Adipose tissue (tissue), 3 donors: Measurements from ENCODE around the gene ARL10. TPM values are rescaled to one million over a fixed set of nuclear protein-coding genes. Genes with fewer than 3 reads are reported as not detected.
"Not testable (repeated sequence)": the region's sequence is repeated elsewhere in the genome, so short reads cannot be mapped to it uniquely, and the experiment has no call there.

Experiments
- H3K27ac ChIP-seq: one replicate; pipeline ENCODE4 v1.5.1; 2013; ENCODE audit warnings: low read depth, low read length
- WGBS, 3 donors: extraction: QIAGEN DNeasy Blood & Tissue Kit; methylation state at CpG; one replicate each; pipeline ENCODE4 v1.1.7; 2013; 5-methylcytosine and 5-hydroxymethylcytosine counted together
- polyA plus RNA-seq, 3 donors: library from polyadenylated mRNA; stranded (reverse); fragments of 200-250 nt; gene quantifications; one replicate each; pipeline ENCODE4 v1.2.3, GENCODE V29; 2013
- donor health status: healthy with polysubstance abuse.
- donor health status: Bipolar disorder and iron deficiency.
- donor health status: healthy.

Gene ARL10
- polyA plus RNA-seq, 3 donors = 0.99 to 3.1 (median 1.3) TPM

- WGBS, 3 donors = 90 to 92% (median 91%) methylated on average over 20 of the region's 20 CpGs
- no peak overlapping the region for H3K27ac ChIP-seq
Measured at GRCh38 chr5:176405656-176406435, 40.6 kb downstream of the ARL10 start.

DNA sequence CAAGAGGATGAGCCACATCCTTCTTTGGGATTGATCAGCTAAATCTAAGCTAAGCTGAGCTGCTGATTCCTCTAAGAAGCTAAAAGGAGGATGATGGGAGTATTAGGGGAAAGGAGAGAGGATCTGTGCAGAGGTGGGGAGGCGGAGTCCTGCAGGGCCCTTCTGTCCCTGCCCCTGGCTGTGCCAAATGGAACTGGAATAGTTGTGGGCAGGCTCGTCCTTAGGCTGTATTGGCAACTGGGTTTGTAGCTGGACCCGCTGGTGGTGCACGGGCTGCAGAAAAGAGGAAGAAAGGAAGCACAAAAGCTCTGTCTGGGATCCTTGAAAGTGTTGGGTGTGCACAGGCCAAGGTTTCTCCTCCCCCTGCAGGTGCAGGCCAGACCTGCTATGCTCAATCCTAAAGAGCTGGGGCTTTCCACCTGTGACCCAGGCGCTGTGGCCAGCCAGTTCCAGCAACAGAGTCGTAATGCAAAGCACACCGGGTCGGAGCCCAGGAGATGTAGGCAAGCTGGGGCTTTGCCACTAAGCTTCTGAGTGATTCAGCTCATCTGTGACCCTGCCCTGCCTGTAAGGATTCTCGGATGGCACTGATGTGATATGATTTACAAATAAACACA, 41.3 kb downstream of the ARL10 start:
- WGBS, 3 donors = 89% methylated on average over 9 of the region's 9 CpGs
- H3K27ac ChIP-seq = no peak overlapping the region

DNA sequence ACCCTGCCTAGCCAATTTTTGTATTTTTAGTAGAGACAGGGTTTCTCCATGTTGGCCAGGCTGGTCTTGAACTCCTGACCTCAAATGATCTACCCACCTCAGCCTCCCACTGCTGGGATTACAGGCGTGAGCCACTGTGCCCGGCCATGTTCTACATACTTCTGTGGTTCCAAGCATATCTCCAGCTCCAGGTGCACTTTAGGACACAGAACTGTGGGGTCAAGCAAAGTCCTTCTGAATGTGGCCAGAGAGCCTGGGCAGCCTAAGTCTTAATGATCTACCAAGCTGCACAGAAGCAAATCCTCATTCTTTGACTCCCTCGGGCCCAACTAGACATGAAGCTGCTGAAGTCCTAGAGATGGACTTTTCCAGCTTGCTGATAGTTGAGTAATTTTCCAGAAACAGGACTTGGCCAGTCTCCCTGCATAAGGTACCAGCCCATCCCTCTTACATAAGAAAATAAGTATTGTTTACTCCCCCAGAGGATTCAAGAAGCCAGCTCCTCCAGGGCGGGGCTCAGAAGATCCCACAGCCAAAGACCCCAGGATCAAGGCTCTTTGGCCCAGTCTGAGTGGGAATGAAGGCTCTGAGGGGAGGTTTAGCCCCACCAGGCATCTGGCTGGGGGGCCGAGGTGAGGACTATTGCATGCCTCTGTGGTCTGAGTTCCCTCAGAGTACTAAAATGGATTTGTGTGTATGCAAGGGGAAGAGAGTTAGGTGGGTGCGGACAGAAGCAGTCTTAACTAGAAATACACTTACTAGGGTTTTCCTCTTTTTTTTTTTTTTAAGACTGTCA, 42.4 kb downstream of the ARL10 start:
- WGBS, 3 donors = 55 to 88% (median 68%) methylated on average over 6 of the region's 6 CpGs
- no peak overlapping the region for H3K27ac ChIP-seq

GRCh38 chr5:176408252-176408573, 42.9 kb downstream of the ARL10 start:
- WGBS, 3 donors = 82 to 97% (median 84%) methylated on average over 9 to 10 of the region's 10 CpGs
- not testable (repeated sequence) for H3K27ac ChIP-seq

GRCh38 chr5:176408590-176408989, 43.3 kb downstream of the ARL10 start:
- WGBS, 3 donors = 91 to 94% (median 94%) methylated on average over 5 of the region's 5 CpGs
- no peak overlapping the region for H3K27ac ChIP-seq

DNA sequence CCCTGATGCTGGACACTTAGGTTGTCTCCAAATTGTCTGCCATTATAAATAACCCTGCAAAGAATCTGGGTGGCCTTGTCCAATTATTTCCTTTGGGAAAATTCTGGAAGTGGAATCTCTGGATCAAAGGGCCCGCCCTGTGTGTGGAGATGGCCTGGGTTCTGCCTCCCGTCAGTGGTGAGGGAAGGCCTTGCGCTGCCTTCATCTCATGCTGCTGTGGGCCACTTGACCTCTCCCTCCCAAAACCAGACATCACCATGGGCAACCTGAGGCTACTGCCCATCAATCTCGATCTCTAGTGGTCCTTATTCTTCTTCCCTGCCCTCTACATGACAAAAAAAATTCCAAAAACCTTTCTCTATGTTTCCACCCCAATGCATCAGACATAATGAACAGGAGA, 44.5 kb downstream of the ARL10 start:
- H3K27ac ChIP-seq = no peak overlapping the region
- WGBS, 3 donors = 89 to 94% (median 91%) methylated on average over 4 of the region's 4 CpGs

DNA sequence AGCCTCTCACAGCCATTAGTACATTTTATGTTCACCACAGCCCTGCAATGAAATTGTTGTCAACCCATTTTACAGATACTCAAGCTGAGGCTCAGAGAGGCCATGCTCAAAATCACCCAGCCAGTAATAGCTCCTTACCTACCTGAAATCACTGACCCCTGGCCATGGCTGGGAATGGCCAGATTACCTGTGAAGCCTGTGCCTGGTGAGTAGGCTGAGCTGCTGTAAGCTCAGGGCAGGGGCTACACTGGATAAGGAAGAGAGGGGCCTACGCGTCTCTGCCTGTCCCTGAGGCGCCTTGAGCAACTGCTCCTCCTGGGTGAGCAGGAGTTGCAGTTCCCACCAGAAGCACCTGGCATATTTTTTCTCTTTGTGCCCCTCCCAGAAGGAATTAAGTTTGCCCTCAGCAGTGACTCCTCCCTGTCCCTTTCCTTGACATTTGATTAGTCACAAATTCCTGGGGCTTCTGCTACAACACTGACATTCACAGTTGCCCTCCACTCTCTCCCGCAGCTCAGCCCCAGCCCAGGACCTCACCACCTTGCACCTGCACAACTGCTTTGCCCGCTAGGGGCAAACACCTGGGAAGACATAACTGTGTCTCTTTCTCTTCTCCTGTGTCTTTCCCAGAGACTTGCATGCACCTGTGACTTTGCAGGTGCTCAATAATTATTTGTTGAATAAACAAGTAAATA, 45.3 kb downstream of the ARL10 start:
- 89 to 93% (median 91%) methylated on average over 4 to 5 of the region's 5 CpGs for WGBS, 3 donors
- no peak overlapping the region for H3K27ac ChIP-seq

DNA sequence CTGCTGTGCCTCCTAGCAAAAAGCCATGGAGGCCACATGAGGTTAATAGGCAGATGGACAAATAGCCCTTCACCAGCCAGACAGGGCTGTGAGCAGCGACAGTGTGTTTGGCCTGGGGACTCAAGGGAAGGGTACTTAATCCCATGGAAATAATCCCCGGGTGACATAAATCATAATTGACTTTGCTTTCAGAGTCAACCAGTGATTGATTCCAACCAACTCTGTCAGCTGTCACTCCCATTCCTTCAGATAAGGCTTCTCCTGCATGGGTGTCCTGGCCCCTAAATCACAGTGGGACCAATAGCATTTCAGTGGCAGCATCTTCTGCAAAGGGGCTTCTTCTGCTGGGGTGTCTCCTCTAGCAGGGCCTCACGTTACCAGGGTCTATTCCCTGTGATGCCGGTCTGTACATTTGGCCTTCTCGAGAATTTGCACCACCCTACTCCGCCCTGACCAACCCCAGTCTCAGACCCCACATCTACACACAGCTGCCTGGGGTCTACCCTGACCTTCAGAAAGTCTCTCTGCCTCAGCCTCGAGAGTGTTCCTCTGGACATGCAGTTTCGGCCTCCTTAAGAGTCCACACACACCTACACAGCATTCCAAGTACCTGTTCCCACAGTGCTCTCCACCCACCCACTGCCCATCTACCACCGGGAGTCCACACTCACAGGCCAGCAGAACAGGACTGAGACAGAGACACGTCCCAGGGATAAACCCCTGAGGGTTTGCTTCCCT, 47.4 kb downstream of the ARL10 start:
- H3K27ac ChIP-seq = no peak overlapping the region
- 76 to 84% (median 84%) methylated on average over 10 of the region's 10 CpGs for WGBS, 3 donors

- WGBS, 3 donors = 55 to 82% (median 78%) methylated on average over 2 of the region's 2 CpGs
- H3K27ac ChIP-seq = no peak overlapping the region
Measured at GRCh38 chr5:176413255-176413565, 47.9 kb downstream of the ARL10 start.

DNA sequence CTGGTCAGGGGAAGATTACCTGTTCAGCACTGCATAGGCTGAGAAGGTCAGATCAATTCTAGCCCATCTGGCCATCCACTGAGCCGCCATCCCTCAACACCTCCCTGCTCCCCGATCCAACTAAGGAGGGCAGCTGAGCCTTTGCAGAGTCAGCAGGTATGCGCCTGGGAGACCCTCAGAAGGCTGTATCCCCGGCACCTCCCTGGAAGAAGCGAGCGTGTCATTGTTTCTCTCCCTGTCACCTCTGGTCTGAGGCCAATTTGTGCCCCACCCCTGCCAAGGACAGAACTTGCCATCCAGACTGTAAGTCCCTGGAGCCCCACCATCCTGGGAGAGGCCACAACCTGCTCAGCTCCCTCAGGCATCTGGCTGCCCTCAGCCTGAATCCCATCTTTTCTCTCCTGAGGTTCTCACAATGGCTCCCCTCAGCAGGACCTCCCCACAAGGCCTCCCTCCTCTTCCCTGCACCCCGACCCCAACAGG, 48.5 kb downstream of the ARL10 start:
- WGBS, 3 donors = 81 to 92% (median 82%) methylated on average over 7 of the region's 7 CpGs

DNA sequence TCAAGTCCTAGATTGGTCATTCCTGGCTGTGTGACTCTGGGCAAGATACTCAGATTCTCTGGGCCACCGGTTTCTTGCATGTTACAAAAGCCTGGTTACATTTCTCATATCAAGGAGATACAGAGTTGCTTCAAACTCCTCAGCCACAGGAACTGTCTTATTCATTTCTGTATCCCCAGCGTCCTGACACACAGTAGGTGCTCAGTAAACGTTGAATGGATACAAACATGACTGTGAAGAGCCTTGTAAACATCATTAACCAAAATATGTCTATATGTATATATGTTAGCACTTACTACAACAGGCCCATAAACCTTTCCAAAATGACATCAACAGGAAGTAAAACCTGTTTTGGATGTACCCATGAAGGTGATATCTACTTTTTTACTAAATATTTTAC, 49.4 kb downstream of the ARL10 start:
- 57 to 76% (median 69%) methylated on average over 3 of the region's 3 CpGs for WGBS, 3 donors
- no peak overlapping the region for H3K27ac ChIP-seq

More for the DNA sequence above, 48.5 kb downstream of the ARL10 start:
- H3K27ac ChIP-seq = no peak overlapping the region

- 57 to 69% (median 68%) methylated on average over 13 of the region's 13 CpGs for WGBS, 3 donors
- no peak overlapping the region for H3K27ac ChIP-seq
Measured at GRCh38 chr5:176415240-176415951, 50.1 kb downstream of the ARL10 start.

GRCh38 chr5:176415952-176416924, 51.0 kb downstream of the ARL10 start, which contains the start of gene CLTB:
Gene CLTB, minus strand, starts transcription at chr5:176416539. Its CDS starts 176 bp downstream, at chr5:176416363.
- WGBS, 3 donors = 1 to 2% (median 2%) methylated on average over 74 to 107 of the region's 107 CpGs

GRCh38 chr5:176416965-176417364, 51.7 kb downstream of the ARL10 start:
- no peak overlapping the region for H3K27ac ChIP-seq
- 81 to 86% (median 82%) methylated on average over 11 of the region's 11 CpGs for WGBS, 3 donors

More at GRCh38 chr5:176415952-176416924, 51.0 kb downstream of the ARL10 start, which contains the start of gene CLTB:
- peak within 1 kb of the TSS; percentile 84 for H3K27ac ChIP-seq

GRCh38 chr5:176418251-176418650, 53.0 kb downstream of the ARL10 start:
- WGBS, 3 donors = 77 to 91% (median 84%) methylated on average over 9 of the region's 9 CpGs

GRCh38 chr5:176420086-176420485, 54.8 kb downstream of the ARL10 start:
- no peak overlapping the region for H3K27ac ChIP-seq
- 81 to 87% (median 82%) methylated on average over 5 of the region's 5 CpGs for WGBS, 3 donors

More at GRCh38 chr5:176418251-176418650, 53.0 kb downstream of the ARL10 start:
- no peak overlapping the region for H3K27ac ChIP-seq
